DND-41 (cell line): ENCODE measurements around the gene PCDHGC4.

ENCODE experiments used
- ATAC-seq: fragments of 200-7000 bp; cut with Tn5 transposase; 3 replicates; pipeline ENCODE4 v1.9.1; 2021; ENCODE audit warnings: low read depth; ENCODE audit not compliant: insufficient read depth
- DNase-seq: peaks from one replicate; pipeline ENCODE4 v3.0.0-alpha.2; 2020
- H2AFZ ChIP-seq: 2 replicates; pipeline ENCODE4 v1.6.0; 2012; ENCODE audit warnings: low read depth, low read length
- H3K27ac ChIP-seq: 2 replicates; pipeline ENCODE4 v1.5.1; 2012; ENCODE audit warnings: low read length, inconsistent platforms
- H3K27me3 ChIP-seq: fragments of 200-600 bp; sonication (generic); 2 replicates; pipeline ENCODE4 v1.6.0; 2012; ENCODE audit warnings: low read length, mild to moderate bottlenecking, inconsistent platforms; ENCODE audit not compliant: insufficient read depth, poor library complexity
- H3K36me3 ChIP-seq: 2 replicates; pipeline ENCODE4 v1.5.1; 2012; ENCODE audit warnings: low read length, inconsistent platforms; ENCODE audit not compliant: insufficient read depth
- H3K4me1 ChIP-seq: 2 replicates; pipeline ENCODE4 v1.5.1; 2012; ENCODE audit warnings: mild to moderate bottlenecking, low read length; ENCODE audit not compliant: insufficient read depth
- H3K4me2 ChIP-seq: 2 replicates; pipeline ENCODE4 v1.6.0; 2012; ENCODE audit warnings: mild to moderate bottlenecking, moderate library complexity, low read length, inconsistent platforms; ENCODE audit not compliant: insufficient read depth
- H3K4me3 ChIP-seq, 2 experiments: fragments of 200-600 bp in 1 of 2; shearing (Covaris generic) in 1 of 2; 2 replicates each; pipeline ENCODE4 v1.5.1; 2012 to 2016; ENCODE audit warnings: inconsistent platforms in 2 of 2, low read length in 2 of 2, mild to moderate bottlenecking in 2 of 2, low read depth in 1 of 2, moderate library complexity in 1 of 2
- H3K79me2 ChIP-seq: 2 replicates; pipeline ENCODE4 v1.6.0; 2012; ENCODE audit warnings: low read length, inconsistent platforms; ENCODE audit not compliant: insufficient read depth
- H3K9ac ChIP-seq: 2 replicates; pipeline ENCODE4 v1.6.0; 2012; ENCODE audit warnings: low read depth, mild to moderate bottlenecking, inconsistent platforms, low read length, moderate library complexity
- H3K9me3 ChIP-seq: 2 replicates; pipeline ENCODE4 v1.5.1; 2012; ENCODE audit warnings: low read length, moderate library complexity, mild to moderate bottlenecking, inconsistent platforms; ENCODE audit not compliant: insufficient read depth, severe bottlenecking
- H4K20me1 ChIP-seq: 2 replicates; pipeline ENCODE4 v1.6.0; 2012; ENCODE audit warnings: low read length; ENCODE audit not compliant: insufficient read depth
- EZH2 ChIP-seq: IDR thresholded peaks from 3 replicates; pipeline ENCODE4 v1.6.1; 2012; ENCODE audit warnings: borderline replicate concordance, low read depth, mild to moderate bottlenecking, moderate library complexity, low read length, inconsistent platforms; ENCODE audit not compliant: severe bottlenecking
- TF ChIP-seq, protein P1 (sequence below): IDR thresholded peaks from 2 replicates; pipeline ENCODE4 v1.5.1; 2012; ENCODE audit warnings: borderline replicate concordance, low read length, moderate library complexity, mild to moderate bottlenecking; ENCODE audit not compliant: poor library complexity, severe bottlenecking; ENCODE audit errors: extremely low read depth

PCDHGC4 gene

DNA sequence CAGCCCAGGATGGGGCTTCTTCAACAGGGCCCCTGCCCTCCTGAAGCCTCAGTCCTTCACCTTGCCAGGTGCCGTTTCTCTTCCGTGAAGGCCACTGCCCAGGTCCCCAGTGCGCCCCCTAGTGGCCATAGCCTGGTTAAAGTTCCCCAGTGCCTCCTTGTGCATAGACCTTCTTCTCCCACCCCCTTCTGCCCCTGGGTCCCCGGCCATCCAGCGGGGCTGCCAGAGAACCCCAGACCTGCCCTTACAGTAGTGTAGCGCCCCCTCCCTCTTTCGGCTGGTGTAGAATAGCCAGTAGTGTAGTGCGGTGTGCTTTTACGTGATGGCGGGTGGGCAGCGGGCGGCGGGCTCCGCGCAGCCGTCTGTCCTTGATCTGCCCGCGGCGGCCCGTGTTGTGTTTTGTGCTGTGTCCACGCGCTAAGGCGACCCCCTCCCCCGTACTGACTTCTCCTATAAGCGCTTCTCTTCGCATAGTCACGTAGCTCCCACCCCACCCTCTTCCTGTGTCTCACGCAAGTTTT is 27.6 kb downstream of the PCDHGC4 start:
- Histone ChIP-seq H3K4me1 (no peaks in the 10 kb centered on the region), H4K20me1 (peaks cover 2% of the 10 kb centered on the region; the same call in 1 of the 2 replicates), H3K36me3 (peaks cover 50% of the 10 kb centered on the region), H2AFZ (no peak overlapping the region), H3K27ac (no peak overlapping the region), H3K9ac (no peak overlapping the region), H3K9me3 (no peaks in the 10 kb centered on the region), H3K4me2 (no peak overlapping the region), H3K79me2 (no peaks in the 10 kb centered on the region), H3K27me3 (no peaks in the 10 kb centered on the region), H3K4me3 (no peak overlapping the region)
- ATAC-seq: peak; percentile 51
- no peak for TF ChIP-seq EZH2
- TF ChIP-seq, protein P1, sequence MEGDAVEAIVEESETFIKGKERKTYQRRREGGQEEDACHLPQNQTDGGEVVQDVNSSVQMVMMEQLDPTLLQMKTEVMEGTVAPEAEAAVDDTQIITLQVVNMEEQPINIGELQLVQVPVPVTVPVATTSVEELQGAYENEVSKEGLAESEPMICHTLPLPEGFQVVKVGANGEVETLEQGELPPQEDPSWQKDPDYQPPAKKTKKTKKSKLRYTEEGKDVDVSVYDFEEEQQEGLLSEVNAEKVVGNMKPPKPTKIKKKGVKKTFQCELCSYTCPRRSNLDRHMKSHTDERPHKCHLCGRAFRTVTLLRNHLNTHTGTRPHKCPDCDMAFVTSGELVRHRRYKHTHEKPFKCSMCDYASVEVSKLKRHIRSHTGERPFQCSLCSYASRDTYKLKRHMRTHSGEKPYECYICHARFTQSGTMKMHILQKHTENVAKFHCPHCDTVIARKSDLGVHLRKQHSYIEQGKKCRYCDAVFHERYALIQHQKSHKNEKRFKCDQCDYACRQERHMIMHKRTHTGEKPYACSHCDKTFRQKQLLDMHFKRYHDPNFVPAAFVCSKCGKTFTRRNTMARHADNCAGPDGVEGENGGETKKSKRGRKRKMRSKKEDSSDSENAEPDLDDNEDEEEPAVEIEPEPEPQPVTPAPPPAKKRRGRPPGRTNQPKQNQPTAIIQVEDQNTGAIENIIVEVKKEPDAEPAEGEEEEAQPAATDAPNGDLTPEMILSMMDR: peak; percentile 81
- DNase-seq: peak; percentile 56

DNA sequence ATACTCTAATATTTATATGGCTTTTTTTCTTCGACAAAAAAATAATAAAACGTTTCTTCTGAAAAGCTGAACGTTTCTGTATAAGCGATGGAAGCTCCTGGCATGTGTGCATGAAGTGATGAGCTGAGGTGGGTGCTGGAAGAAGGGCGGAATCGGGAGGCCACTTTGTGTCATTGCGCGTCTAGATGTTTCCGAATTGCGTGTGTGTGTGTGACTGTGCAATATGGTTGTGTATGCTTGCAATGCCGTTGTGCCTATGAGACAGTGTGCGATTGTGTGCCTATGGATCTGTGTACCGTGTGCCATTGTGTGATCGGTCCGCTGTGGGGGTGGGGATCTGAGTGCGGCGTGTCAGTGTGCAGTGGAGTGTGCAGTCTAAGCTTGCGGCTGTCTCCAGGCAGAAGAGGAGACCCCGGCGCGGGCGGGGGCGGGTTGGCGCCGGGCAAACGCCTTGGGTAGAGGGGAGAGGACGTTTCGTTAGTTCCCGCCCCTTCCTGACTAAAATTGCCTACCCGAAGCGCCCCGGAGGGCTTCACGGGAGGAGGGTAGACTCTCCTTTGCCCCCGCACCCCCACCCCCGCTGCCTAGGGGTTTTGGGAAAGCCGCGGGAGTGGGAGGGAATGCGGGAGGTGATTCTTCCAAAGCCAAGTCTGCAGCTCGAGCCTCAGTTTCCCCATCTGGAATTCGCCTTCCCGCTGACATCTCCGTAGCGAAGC is 28.2 kb downstream of the PCDHGC4 start:
- ATAC-seq (no peak), DNase-seq (no peak)
- no peak overlapping the region for H3K4me3 ChIP-seq
- H3K79me2 ChIP-seq: no peaks in the 10 kb centered on the region
- no peaks in the 10 kb centered on the region for H3K9me3 ChIP-seq
- no peak overlapping the region for H3K9ac ChIP-seq
- peaks cover 2% of the 10 kb centered on the region; the same call in 1 of the 2 replicates for H4K20me1 ChIP-seq
- no peak overlapping the region for H2AFZ ChIP-seq
- H3K27me3 ChIP-seq: no peaks in the 10 kb centered on the region
- H3K27ac ChIP-seq: no peak overlapping the region
- peaks cover 57% of the 10 kb centered on the region for H3K36me3 ChIP-seq
- no peaks in the 10 kb centered on the region for H3K4me1 ChIP-seq
- no peak overlapping the region for H3K4me2 ChIP-seq
- no peak for TF ChIP-seq EZH2
- TF ChIP-seq, protein P1: no peak

DNA sequence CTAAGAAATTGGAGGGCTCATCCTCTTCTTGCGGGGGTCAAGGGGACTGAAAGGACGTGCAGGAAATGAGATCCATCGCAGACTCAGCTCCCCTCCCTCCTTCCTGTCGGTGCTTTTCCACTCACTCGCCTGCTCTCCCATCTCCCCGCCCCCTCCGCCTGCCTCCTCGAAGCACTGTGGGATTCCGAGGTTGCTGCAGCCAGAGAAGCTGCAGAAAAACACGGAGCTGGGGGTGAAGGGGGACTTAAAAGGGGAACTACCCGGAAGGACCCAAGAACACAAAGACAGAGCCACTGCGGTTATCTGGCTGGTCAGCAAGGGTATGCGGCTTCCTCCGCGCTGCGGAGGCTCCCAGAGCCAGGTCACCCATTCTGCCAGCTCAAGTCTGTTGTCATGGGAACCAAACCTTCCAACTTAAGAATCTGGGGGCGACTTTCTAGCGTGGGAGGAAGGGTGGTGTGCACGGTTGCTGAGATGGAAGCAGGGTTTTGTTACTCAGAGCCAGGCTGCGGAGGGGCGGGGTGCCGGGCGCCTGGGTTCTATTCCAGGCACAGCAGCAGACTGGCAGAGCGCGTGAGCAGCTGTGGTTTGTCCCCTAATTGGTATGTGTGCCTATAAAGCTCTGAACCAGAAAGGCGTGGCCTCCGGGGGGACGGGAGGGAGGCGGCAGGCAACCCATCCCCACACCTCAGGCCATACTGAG is 28.9 kb downstream of the PCDHGC4 start:
- Histone ChIP-seq H3K36me3 (peaks cover 64% of the 10 kb centered on the region), H3K27ac (no peak overlapping the region), H3K79me2 (no peaks in the 10 kb centered on the region), H3K4me3 (no peak overlapping the region), H3K4me1 (no peaks in the 10 kb centered on the region), H4K20me1 (peaks cover 2% of the 10 kb centered on the region; the same call in 1 of the 2 replicates), H2AFZ (no peak overlapping the region), H3K9me3 (no peaks in the 10 kb centered on the region), H3K4me2 (no peak overlapping the region), H3K9ac (no peak overlapping the region), H3K27me3 (no peaks in the 10 kb centered on the region)
- ATAC-seq: no peak
- TF ChIP-seq EZH2: no peak
- TF ChIP-seq, protein P1: no peak
- no peak for DNase-seq
